Adrenal gland (tissue), 5 donors: ENCODE data around the gene SLC6A3.

Experiments used
- CTCF ChIP-seq, 6 experiments: fragments of 450-650 bp in 4 of 6; fragments of 200-600 bp in 2 of 6; sonication (generic) in 1 of 6; IDR thresholded peaks; 1 replicate in 5 of 6; 2 replicates in 1 of 6; pipeline versions ENCODE4 v1.5.1 to v1.8.0; 2016 to 2021; ENCODE audit warnings: antibody characterized with exemption in 6 of 6, mild to moderate bottlenecking in 2 of 6, moderate library complexity in 1 of 6
- POLR2A ChIP-seq, 2 donors: fragments of 450-650 bp; IDR thresholded peaks; one replicate each; pipeline ENCODE4 v1.6.1; 2017; ENCODE audit warnings: antibody characterized with exemption in 2 of 2, mild to moderate bottlenecking in 2 of 2, moderate library complexity in 1 of 2
- donor health status: DM: no; HTN: no; CAD: no.

DNA sequence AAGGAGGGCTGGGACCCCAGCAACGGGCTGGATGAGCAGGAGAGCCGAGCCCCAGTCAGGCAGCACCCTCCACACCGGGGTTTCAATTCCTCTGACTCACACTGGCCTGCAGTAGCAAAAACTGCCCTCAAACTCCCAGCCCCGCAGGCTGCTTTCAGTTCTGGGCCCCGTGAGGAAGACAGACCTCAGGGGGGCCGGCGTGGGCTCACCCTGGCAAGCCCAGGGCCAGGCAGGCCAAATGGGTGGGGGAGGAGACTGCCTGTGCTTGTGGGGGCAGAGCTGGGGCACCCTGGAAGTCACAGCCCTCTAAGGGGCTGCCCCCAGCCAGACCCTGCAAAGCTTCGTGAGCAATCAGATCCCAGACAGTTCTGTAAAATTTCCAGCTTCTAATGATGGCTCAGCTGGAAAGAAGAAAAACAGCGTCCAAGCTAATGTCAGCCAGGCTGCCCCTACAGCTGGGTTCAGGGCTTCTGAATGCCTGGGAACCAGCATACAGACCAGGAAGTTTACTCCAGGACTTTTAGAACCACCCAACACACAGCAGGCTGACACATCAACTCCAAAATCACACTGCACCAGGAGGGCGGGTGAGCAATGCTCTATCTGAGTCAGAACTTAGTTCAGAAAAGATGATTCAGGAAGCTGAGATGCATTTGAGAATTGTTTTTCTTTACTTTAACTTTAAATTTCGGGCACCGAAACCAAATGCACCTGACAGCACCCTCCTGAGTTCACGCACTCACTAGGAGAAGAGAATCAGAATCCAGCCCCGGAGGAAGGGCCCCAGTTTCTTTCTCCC is 43.8 kb upstream of the SLC6A3 start:
- TF ChIP-seq CTCF (IDR thresholded peaks at IDR 0.05) (no peak), POLR2A (IDR thresholded peaks at IDR 0.05) (no peak)
